HCT116 (cell line): Measurements from ENCODE around the gene NAP1L1.

ENCODE experiments used
- CBX3 ChIP-seq: IDR thresholded peaks from 2 replicates; pipeline ENCODE4 v1.6.1; 2012; ENCODE audit warnings: low read depth
- CEBPB ChIP-seq: IDR thresholded peaks from 2 replicates; pipeline ENCODE4 v1.6.1; 2012; ENCODE audit warnings: low read depth
- CTCF ChIP-seq, 3 experiments: fragments of 200-600 bp in 1 of 3; sonication (generic) in 1 of 3; IDR thresholded peaks in 2 of 3; conservative IDR thresholded peaks in 1 of 3; 2 replicates each; pipeline ENCODE4 v1.5.1; 2012 to 2017; ENCODE audit warnings: low read depth in 2 of 3, low read length in 2 of 3, antibody characterized with exemption in 1 of 3, borderline replicate concordance in 1 of 3, control low read depth in 1 of 3, mild to moderate bottlenecking in 1 of 3, mixed read lengths in 1 of 3, mixed run types in 1 of 3, moderate library complexity in 1 of 3; ENCODE audit not compliant: insufficient read depth in 1 of 3
- EGR1 ChIP-seq: IDR thresholded peaks from 2 replicates; pipeline ENCODE4 v1.6.1; 2012; ENCODE audit warnings: low read depth
- EZH2 ChIP-seq: fragments of 200-600 bp; sonication (generic); IDR thresholded peaks from 2 replicates; pipeline ENCODE4 v1.6.1; 2017; ENCODE audit warnings: antibody characterized with exemption, mixed run types
- EZH2phosphoT487 ChIP-seq: fragments of 200-600 bp; IDR thresholded peaks from 2 replicates; pipeline ENCODE4 v1.6.1; 2018; ENCODE audit warnings: antibody characterized with exemption, borderline replicate concordance
- FOSL1 ChIP-seq: IDR thresholded peaks from 2 replicates; pipeline ENCODE4 v1.6.1; 2012; ENCODE audit warnings: low read depth
- MAX ChIP-seq: IDR thresholded peaks from 2 replicates; pipeline ENCODE4 v1.6.1; 2012
- POLR2A ChIP-seq: IDR thresholded peaks from 2 replicates; pipeline ENCODE4 v1.7.0; 2011; ENCODE audit warnings: borderline replicate concordance; ENCODE audit not compliant: insufficient read depth, insufficient read length; ENCODE audit errors: extremely low read depth
- POLR2AphosphoS5 ChIP-seq: IDR thresholded peaks from 2 replicates; pipeline ENCODE4 v1.6.1; 2011; ENCODE audit warnings: mild to moderate bottlenecking, low read depth, low read length, moderate library complexity
- RAD21 ChIP-seq: IDR thresholded peaks from 2 replicates; pipeline ENCODE4 v1.6.1; 2012; ENCODE audit warnings: low read depth, mild to moderate bottlenecking
- REST ChIP-seq: IDR thresholded peaks from 2 replicates; pipeline ENCODE4 v1.6.1; 2012; ENCODE audit warnings: low read depth
- TCF7L2 ChIP-seq: IDR thresholded peaks from 2 replicates; pipeline ENCODE4 v1.7.0; 2011; ENCODE audit warnings: borderline replicate concordance, inconsistent platforms; ENCODE audit not compliant: insufficient read depth, insufficient read length; ENCODE audit errors: extremely low read depth

GRCh38 chr12:76081909-76082308 is 2.6 kb downstream of the NAP1L1 start:
- TF ChIP-seq CTCF (IDR thresholded peaks at IDR 0.05 in 2 of 3, conservative IDR thresholded peaks at IDR 0.05 in 1 of 3; ENCODE audit: borderline replicate concordance in 1 of 3, insufficient read depth in 1 of 3, low read depth in 2 of 3, low read length in 2 of 3): no peak
- TF ChIP-seq RAD21: no peak
- no peak for TF ChIP-seq POLR2A
- no peak for TF ChIP-seq MAX
- no peak for TF ChIP-seq CBX3
- TF ChIP-seq REST: no peak
- no peak for TF ChIP-seq EGR1
- no peak for TF ChIP-seq CEBPB
- no peak for TF ChIP-seq TCF7L2
- TF ChIP-seq POLR2AphosphoS5: no peak
- TF ChIP-seq FOSL1: no peak
- TF ChIP-seq EZH2phosphoT487: no peak
- TF ChIP-seq EZH2: no peak
